Astrocyte of the cerebellum (primary cell): Measurements from ENCODE around the gene DNASE1L3.

Experiments used
- DNase-seq: peaks from one replicate; pipeline ENCODE4 v3.0.0-alpha.2; 2011; ENCODE audit warnings: low read depth
- H3K4me3 ChIP-seq: 2 replicates; pipeline ENCODE4 v1.5.1; 2011; ENCODE audit warnings: mild to moderate bottlenecking, low read depth, low read length, moderate library complexity
- in situ Hi-C: cut with HindIII; loops from 2 replicates; pipeline ENCODE4 v1.10.0; 2017; ENCODE audit warnings: low sequenced_read_pairs
- TF ChIP-seq, protein P1 (sequence below): IDR thresholded peaks from 2 replicates; pipeline ENCODE4 v1.5.1; 2012; ENCODE audit warnings: low read length, low read depth, moderate library complexity, mild to moderate bottlenecking; ENCODE audit errors: missing control alignments

The DNASE1L3 gene

DNA sequence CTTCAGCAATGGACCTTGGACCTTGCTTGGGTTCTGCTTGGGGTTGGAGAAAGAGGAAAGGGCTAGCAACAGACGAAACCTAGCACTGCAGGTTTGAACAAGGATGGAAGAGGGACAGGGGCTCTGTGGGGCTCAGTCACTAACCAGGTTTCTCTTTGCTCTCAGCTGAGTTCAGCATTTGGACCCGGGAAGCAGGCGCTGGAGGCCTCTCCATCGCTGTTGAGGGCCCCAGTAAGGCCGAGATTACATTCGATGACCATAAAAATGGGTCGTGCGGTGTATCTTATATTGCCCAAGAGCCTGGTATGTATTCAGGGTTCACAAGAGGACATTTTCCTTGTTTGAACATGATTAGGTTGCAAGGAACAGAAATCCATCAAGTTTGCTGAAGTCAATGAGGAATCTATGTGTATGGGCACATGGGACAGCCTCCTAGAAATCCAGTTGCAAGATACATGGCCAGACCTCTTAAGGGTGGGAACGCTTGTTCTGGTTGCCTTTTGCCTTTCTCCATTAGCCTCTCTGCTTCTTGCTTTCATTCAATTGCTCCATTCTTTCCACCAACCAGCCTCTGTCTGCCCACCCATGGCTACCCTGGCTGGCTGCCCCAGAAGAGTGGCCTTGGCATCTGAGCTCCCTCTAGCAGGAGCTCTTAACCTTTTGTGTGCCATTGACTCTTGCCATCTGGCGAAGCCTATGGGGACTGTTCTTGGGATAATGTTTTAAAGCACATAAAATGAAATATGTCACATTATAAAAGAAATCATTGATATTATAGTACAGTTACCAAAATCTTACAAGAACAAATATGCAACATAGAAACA is 55.9 kb downstream of the DNASE1L3 start:
- no peak for DNase-seq
- H3K4me3 ChIP-seq: no peak overlapping the region
- TF ChIP-seq, protein P1, sequence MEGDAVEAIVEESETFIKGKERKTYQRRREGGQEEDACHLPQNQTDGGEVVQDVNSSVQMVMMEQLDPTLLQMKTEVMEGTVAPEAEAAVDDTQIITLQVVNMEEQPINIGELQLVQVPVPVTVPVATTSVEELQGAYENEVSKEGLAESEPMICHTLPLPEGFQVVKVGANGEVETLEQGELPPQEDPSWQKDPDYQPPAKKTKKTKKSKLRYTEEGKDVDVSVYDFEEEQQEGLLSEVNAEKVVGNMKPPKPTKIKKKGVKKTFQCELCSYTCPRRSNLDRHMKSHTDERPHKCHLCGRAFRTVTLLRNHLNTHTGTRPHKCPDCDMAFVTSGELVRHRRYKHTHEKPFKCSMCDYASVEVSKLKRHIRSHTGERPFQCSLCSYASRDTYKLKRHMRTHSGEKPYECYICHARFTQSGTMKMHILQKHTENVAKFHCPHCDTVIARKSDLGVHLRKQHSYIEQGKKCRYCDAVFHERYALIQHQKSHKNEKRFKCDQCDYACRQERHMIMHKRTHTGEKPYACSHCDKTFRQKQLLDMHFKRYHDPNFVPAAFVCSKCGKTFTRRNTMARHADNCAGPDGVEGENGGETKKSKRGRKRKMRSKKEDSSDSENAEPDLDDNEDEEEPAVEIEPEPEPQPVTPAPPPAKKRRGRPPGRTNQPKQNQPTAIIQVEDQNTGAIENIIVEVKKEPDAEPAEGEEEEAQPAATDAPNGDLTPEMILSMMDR: no peak
- in situ Hi-C loops: loop anchor here (10.0 to 25.0 kb wide), 2 partner anchors 60 to 143 kb away; partner anchors contain the start of gene FLNB

DNA sequence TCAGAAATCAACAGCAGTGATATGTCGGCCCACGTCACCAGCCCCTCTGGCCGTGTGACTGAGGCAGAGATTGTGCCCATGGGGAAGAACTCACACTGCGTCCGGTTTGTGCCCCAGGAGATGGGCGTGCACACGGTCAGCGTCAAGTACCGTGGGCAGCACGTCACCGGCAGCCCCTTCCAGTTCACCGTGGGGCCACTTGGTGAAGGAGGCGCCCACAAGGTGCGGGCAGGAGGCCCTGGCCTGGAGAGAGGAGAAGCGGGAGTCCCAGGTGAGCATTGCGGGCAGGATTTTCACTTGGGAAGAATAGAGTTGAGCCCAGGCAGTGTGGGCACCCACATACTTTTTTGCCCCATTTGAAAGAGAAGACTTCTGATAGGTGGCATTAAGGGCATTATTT is 57.4 kb downstream of the DNASE1L3 start:
- in situ Hi-C loops: loop anchor here (10.0 to 25.0 kb wide), 2 partner anchors 59 to 141 kb away; partner anchors contain the start of gene FLNB
- H3K4me3 ChIP-seq: no peak overlapping the region
- TF ChIP-seq, protein P1: no peak
- no peak for DNase-seq

DNA sequence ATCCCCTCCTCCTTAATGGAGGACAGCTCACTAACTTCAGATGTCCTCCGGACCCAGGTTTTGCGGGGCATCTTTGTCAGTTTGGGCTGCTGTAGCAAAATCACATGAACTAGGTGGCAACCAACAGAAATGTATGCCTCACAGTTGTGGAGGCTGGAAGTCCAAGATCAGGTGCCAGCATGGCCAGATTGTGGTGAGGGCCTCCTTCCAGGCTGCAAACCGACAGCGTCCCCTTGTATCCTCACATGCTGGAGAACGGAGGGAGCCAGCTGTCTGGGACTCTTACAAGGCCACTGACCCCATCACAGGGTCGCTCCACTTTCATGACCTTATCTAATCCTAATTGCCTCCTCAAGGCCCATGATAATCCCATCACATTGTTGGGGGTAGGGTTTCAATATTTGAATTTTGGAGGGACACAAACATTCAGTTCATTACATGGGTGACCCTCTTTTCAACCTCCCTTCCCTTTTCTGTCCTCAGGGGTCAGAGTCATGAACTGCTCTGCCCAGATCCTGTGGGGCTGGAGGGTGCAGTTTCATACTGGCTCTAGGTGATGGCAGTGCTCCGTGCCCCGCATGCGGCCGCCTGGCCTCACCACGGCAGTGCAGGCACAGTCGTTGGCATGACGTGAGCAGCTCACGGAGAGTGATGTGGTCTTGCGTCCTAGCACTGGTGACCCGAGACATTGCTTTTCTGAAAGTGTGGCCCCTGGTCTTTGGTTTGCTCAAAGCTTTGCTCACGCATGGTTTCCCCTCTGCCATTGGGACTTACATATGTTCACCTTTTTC is 58.4 kb downstream of the DNASE1L3 start:
- H3K4me3 ChIP-seq: no peak overlapping the region
- TF ChIP-seq, protein P1: no peak
- in situ Hi-C loops: loop anchor here (10.0 to 25.0 kb wide), 2 partner anchors 58 to 140 kb away; partner anchors contain the start of gene FLNB
- DNase-seq: no peak

DNA sequence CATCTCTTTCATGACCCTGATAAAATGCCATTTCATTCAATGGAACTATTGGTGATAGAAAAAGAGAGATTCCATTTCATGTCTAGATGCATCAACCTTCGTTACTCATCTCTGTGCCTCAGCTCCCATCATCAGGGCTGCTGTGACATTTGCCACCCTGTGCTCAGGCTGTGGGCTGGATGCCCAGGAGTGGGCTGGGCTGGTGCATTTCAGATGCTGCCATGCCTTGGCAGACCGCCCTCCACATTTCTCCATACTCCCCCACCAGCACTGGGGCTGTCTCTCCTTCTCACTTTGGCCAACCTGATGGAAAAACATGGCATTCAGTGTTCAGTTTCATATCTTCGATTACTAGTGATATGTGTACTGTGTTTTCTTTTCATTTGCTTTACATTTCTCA is 59.1 kb downstream of the DNASE1L3 start:
- in situ Hi-C loops: loop anchor here (10.0 to 25.0 kb wide), 2 partner anchors 57 to 139 kb away; partner anchors contain the start of gene FLNB
- TF ChIP-seq, protein P1: no peak
- no peak for DNase-seq
- no peak overlapping the region for H3K4me3 ChIP-seq

DNA sequence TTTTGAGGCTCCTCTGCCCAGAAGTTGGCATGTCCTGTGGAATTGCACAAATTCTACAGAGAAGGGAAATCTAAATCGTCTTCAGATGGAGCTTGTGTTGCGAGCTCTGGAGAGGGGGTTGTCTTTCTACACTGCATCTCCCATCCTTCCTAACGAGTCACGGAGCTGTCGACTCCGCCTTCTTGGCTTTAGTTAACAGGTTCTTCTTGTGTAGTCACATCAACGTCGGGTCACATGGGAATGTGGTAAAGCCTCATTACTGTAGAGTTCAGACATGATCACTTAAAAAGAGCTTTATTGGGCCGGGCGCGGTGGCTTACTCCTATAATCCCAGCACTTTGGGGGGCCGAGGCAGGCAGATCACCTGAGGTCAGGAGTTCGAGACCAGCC is 60.0 kb downstream of the DNASE1L3 start:
- TF ChIP-seq, protein P1: no peak
- H3K4me3 ChIP-seq: no peak overlapping the region
- no peak for DNase-seq
- in situ Hi-C loops: loop anchor here (10.0 to 25.0 kb wide), 2 partner anchors 56 to 139 kb away; partner anchors contain the start of gene FLNB

DNA sequence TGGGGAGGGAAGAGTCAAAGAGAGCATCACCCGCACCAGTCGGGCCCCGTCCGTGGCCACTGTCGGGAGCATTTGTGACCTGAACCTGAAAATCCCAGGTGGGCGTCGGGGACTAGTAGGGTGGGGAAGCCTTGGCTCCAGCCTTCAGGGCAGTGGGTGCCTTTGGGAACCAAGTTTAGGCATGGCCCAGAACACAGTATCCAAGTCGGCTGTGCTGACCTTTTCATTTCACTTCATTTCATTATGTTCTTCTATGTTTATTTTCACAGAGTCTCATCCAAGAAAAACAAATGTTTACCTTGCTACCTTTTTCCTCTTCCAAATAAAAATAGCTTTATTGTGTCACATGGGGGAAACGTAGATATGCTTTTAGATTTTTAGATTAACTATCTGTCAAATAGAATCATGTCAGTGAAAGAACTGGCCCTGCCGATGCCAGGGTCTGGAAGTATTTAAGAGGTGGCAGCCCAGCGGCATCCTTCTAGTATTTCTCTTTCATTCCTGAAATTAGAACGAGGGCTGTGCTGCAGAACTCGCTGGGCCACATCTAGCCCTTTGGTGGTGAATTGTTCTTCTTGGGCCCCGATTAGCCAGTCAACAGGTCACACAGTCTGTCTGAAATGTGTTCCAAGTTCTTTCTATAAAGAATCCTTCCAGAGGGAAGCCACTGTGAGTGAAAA is 60.5 kb downstream of the DNASE1L3 start:
- TF ChIP-seq, protein P1: no peak
- in situ Hi-C loops: loop anchor here (10.0 to 25.0 kb wide), 2 partner anchors 55 to 138 kb away; partner anchors contain the start of gene FLNB
- no peak overlapping the region for H3K4me3 ChIP-seq
- DNase-seq: no peak
